A549 (cell line): Measurements from ENCODE around the gene VPS35L. TPM values are rescaled to one million over a fixed set of nuclear protein-coding genes. Genes with fewer than 3 reads are reported as not detected.

Source experiments
- ATAC-seq, 2 experiments: fragments of 200-7000 bp in 1 of 2; fragments of >200 bp in 1 of 2; cut with Nextera tagmentation in 1 of 2; cut with Tn5 transposase in 1 of 2; 3 replicates each; pipeline versions ENCODE4 v1.8.0 to v1.9.1; 2018 to 2020; ENCODE audit warnings: mild to moderate bottlenecking in 1 of 2, moderate library complexity in 1 of 2
- CTCF ChIA-PET: fragments of 300-600 bp; sonication (Branson Sonifier 250); formaldehyde crosslinking; extraction: SDS; loops from one replicate; lab custom pipeline; 2021; ENCODE audit warnings: antibody characterized with exemption, inconsistent platforms; lab: Yijun Ruan, JAX
- POLR2A ChIA-PET: fragments of 350-600 bp; formaldehyde crosslinking; extraction: SDS; loops from one replicate; lab custom pipeline; 2021; ENCODE audit warnings: antibody characterized with exemption, inconsistent platforms; lab: Yijun Ruan, JAX
- DNase-seq, 2 experiments: peaks; one replicate each; pipeline versions ENCODE4 v3.0.0 to v3.0.0-alpha.2; 2011 to 2016; ENCODE audit warnings: low read depth in 1 of 2, low spot score in 1 of 2
- FAIRE-seq: peaks from 2 replicates; lab custom pipeline; 2011; peaks lifted over from hg19 to GRCh38; lab: Jason Lieb, UNC
- H3K27ac ChIP-seq, 2 experiments: fragments of >200 bp; sonication (Bioruptor Twin); formaldehyde crosslinking; 3 replicates each; pipeline ENCODE4 v1.5.1; 2016 to 2017
- H3K4me1 ChIP-seq: fragments of >200 bp; sonication (Bioruptor Twin); formaldehyde crosslinking; 3 replicates; pipeline ENCODE4 v1.6.1; 2016
- H3K4me2 ChIP-seq: fragments of >200 bp; sonication (Bioruptor Twin); formaldehyde crosslinking; 3 replicates; pipeline ENCODE4 v1.6.1; 2016
- H3K4me3 ChIP-seq: fragments of >200 bp; sonication (Bioruptor Twin); formaldehyde crosslinking; 3 replicates; pipeline ENCODE4 v1.5.1; 2016
- H3K9me3 ChIP-seq: fragments of >200 bp; sonication (Bioruptor Twin); formaldehyde crosslinking; 3 replicates; pipeline ENCODE4 v1.6.1; 2016
- BCL3 ChIP-seq: fragments of >200 bp; sonication (Bioruptor Twin); formaldehyde crosslinking; IDR thresholded peaks from 3 replicates; pipeline ENCODE4 v1.6.1; 2016
- BHLHE40 ChIP-seq: IDR thresholded peaks from 2 replicates; pipeline ENCODE4 v1.6.1; 2012; ENCODE audit warnings: low read depth, low read length, inconsistent platforms
- CBX2 ChIP-seq: fragments of 200-600 bp; sonication (generic); IDR thresholded peaks from 2 replicates; pipeline ENCODE4 v1.6.1; 2016; ENCODE audit warnings: low read depth, mild to moderate bottlenecking, borderline replicate concordance
- CBX8 ChIP-seq: fragments of 200-600 bp; sonication (generic); IDR thresholded peaks from 2 replicates; pipeline ENCODE4 v1.6.1; 2016
- CHD2 ChIP-seq: fragments of 150-350 bp; IDR thresholded peaks from 2 replicates; pipeline ENCODE4 v1.6.1; 2014; ENCODE audit warnings: low read length; ENCODE audit not compliant: partially characterized antibody
- CTCF ChIP-seq: fragments of >200 bp; sonication (Bioruptor Twin); formaldehyde crosslinking; IDR thresholded peaks from 3 replicates; pipeline ENCODE4 v1.5.1; 2016
- E2F6 ChIP-seq: IDR thresholded peaks from 2 replicates; pipeline ENCODE4 v1.6.1; 2012; ENCODE audit warnings: low read depth, borderline replicate concordance
- EHF ChIP-seq: fragments of 250-450 bp; sonication (Bioruptor Pico); IDR thresholded peaks from 2 replicates; pipeline ENCODE4 v1.5.0; 2020; ENCODE audit warnings: mild to moderate bottlenecking
- EHMT2 ChIP-seq: fragments of 200-600 bp; sonication (generic); IDR thresholded peaks from 2 replicates; pipeline ENCODE4 v1.6.1; 2016; ENCODE audit warnings: antibody characterized with exemption, low read depth, mild to moderate bottlenecking, moderate library complexity
- EP300 ChIP-seq, 2 experiments: fragments of >200 bp; sonication (Bioruptor Twin); formaldehyde crosslinking; IDR thresholded peaks; 2 replicates in 1 of 2; 3 replicates in 1 of 2; pipeline ENCODE4 v1.6.1; 2016 to 2017
- FOSL2 ChIP-seq, 2 experiments: fragments of 450-650 bp in 1 of 2; fragments of >200 bp in 1 of 2; sonication (Bioruptor Twin) in 1 of 2; formaldehyde crosslinking; IDR thresholded peaks; 2 replicates each; pipeline versions ENCODE4 v1.5.0 to v1.6.1; 2016 to 2020; ENCODE audit warnings: mild to moderate bottlenecking in 1 of 2, moderate library complexity in 1 of 2
- HDAC2 ChIP-seq: fragments of 200-600 bp; sonication (generic); IDR thresholded peaks from 2 replicates; pipeline ENCODE4 v1.6.1; 2016
- HOXA7 ChIP-seq: fragments of 250-450 bp; sonication (Bioruptor Pico); IDR thresholded peaks from 2 replicates; pipeline ENCODE4 v1.5.0; 2020; ENCODE audit warnings: mild to moderate bottlenecking, moderate library complexity
- JUN ChIP-seq, 2 experiments: fragments of >200 bp; sonication (Bioruptor Twin); formaldehyde crosslinking; IDR thresholded peaks; 2 replicates in 1 of 2; 3 replicates in 1 of 2; pipeline ENCODE4 v1.6.1; 2016 to 2017
- MAFK ChIP-seq: fragments of 450-650 bp; IDR thresholded peaks from 2 replicates; pipeline ENCODE4 v1.6.1; 2014; ENCODE audit not compliant: partially characterized antibody
- MAX ChIP-seq: IDR thresholded peaks from 2 replicates; pipeline ENCODE4 v1.6.1; 2012
- NFE2L2 ChIP-seq: fragments of 150-350 bp; conservative IDR thresholded peaks from 2 replicates; pipeline ENCODE4 v1.6.1; 2014; ENCODE audit warnings: low read length
- NPAS2 ChIP-seq: fragments of 250-450 bp; sonication (Bioruptor Pico); IDR thresholded peaks from 2 replicates; pipeline ENCODE4 v1.8.0; 2022; ENCODE audit warnings: mild to moderate bottlenecking, moderate library complexity, borderline replicate concordance
- PBX3 ChIP-seq: IDR thresholded peaks from 2 replicates; pipeline ENCODE4 v1.6.1; 2012
- PHF8 ChIP-seq: fragments of 200-600 bp; sonication (generic); IDR thresholded peaks from 2 replicates; pipeline ENCODE4 v1.6.1; 2016; ENCODE audit warnings: low read depth, mild to moderate bottlenecking, antibody characterized with exemption, moderate library complexity, borderline replicate concordance
- POLR2A ChIP-seq: IDR thresholded peaks from 2 replicates; pipeline ENCODE4 v1.6.1; 2012; ENCODE audit warnings: mild to moderate bottlenecking, low read length
- POLR2AphosphoS2 ChIP-seq: conservative IDR thresholded peaks from 2 replicates; pipeline ENCODE4 v1.6.1; 2012; ENCODE audit warnings: low read length, improper control_type of control experiment, inconsistent platforms
- RAD21 ChIP-seq, 2 experiments: fragments of >200 bp in 1 of 2; sonication (Bioruptor Twin) in 1 of 2; formaldehyde crosslinking in 1 of 2; IDR thresholded peaks in 1 of 2; conservative IDR thresholded peaks in 1 of 2; 2 replicates in 1 of 2; 3 replicates in 1 of 2; pipeline ENCODE4 v1.6.1; 2012 to 2018; ENCODE audit warnings: inconsistent platforms in 1 of 2
- SMC3 ChIP-seq: fragments of >200 bp; sonication (Bioruptor Twin); formaldehyde crosslinking; IDR thresholded peaks from 3 replicates; pipeline ENCODE4 v1.6.1; 2018; ENCODE audit warnings: inconsistent platforms
- ZC3H11A ChIP-seq: fragments of 450-650 bp; IDR thresholded peaks from 2 replicates; pipeline ENCODE4 v1.6.1; 2014; ENCODE audit warnings: antibody characterized with exemption, mild to moderate bottlenecking
- WGBS: methylation state at CpG from one replicate; pipeline ENCODE4 v1.1.6; 2017; ENCODE audit errors: missing lambda C conversion rate; 5-methylcytosine and 5-hydroxymethylcytosine counted together
- polyA plus RNA-seq, 4 experiments: library from polyadenylated mRNA; depleted of rRNA in 3 of 4; stranded (reverse); fragments of >200 nt; fragmentation: RNase III in 1 of 4; extraction: RNeasy Plus Mini Kit Qiagen cat#74134 plus additional on column Dnase treatment in 1 of 4; gene quantifications; 2 replicates in 3 of 4; 3 replicates in 1 of 4; pipeline ENCODE4 v1.2.3, GENCODE V29; 2011 to 2017

Gene VPS35L
- polyA plus RNA-seq, 2 of the 4 experiments (the other 2 are of a cell fraction) = 38.4 to 47.7 TPM

- H3K4me3 ChIP-seq = peak overlapping the region; percentile 89
- DNase-seq = peak in 1 of 2 experiments; percentile 25
- TF ChIP-seq HDAC2 = no peak
- 0 out of 2 replicates have a peak, but pooled peaks have one; percentile 55 for TF ChIP-seq PHF8
- no peak for TF ChIP-seq NPAS2
- no peak for TF ChIP-seq RAD21 (conservative IDR thresholded peaks at IDR 0.05 in 1 of 2, IDR thresholded peaks at IDR 0.05 in 1 of 2)
- TF ChIP-seq, all 56 proteins: peak for 1
- Histone ChIP-seq H3K4me1 (peaks cover 33% of the 10 kb centered on the region), H3K27ac (peak overlapping the region; percentile 89 to 92), H3K9me3 (no peaks in the 10 kb centered on the region), H3K4me2 (peak overlapping the region; percentile 86)
- ATAC-seq (peak; percentile 8 to 37; a peak in 3 of 6 replicates), FAIRE-seq (no peak)
- WGBS = 0% methylated on average over 21 of the region's 21 CpGs
- ChIA-PET CTCF (interaction anchor here (0.8 to 3.3 kb wide), 5 partner anchors 14 to 166 kb away, joined by 3 to 18 read pairs (median 6); partner anchors contain the start of gene GPRC5B), POLR2A (interaction anchor here (0.7 to 1.6 kb wide), 7 partner anchors 11 to 188 kb away, joined by 3 to 10 read pairs (median 4); partner anchors contain the start of gene VPS35L)
Observed at GRCh38 chr16:19718624-19718965, 163.1 kb downstream of the VPS35L start.

GRCh38 chr16:19722269-19722952, 166.9 kb downstream of the VPS35L start:
- no peak for ATAC-seq
- TF ChIP-seq SMC3 (no peak), BCL3 (no peak), BHLHE40 (no peak), NFE2L2 (no peak)
- WGBS = 91% methylated on average over 11 of the region's 11 CpGs
- ChIA-PET CTCF (interaction anchor here (0.9 to 1.9 kb wide), 5 partner anchors 9 to 578 kb away, joined by 3 to 6 read pairs (median 3); partner anchors contain the start of gene VPS35L), POLR2A (no interaction called here)
- peaks cover 18% of the 10 kb centered on the region for H3K4me1 ChIP-seq
- H3K4me2 ChIP-seq = no peak overlapping the region
- H3K27ac ChIP-seq = no peak overlapping the region; a peak in 1 of 6 replicates
- DNase-seq = no peak
- no peak for FAIRE-seq
- no peak overlapping the region for H3K4me3 ChIP-seq
- no peaks in the 10 kb centered on the region for H3K9me3 ChIP-seq

GRCh38 chr16:19722981-19723380, 167.5 kb downstream of the VPS35L start:
- TF ChIP-seq ZC3H11A = no peak
- TF ChIP-seq HDAC2 = no peak
- no peak for TF ChIP-seq NPAS2
- TF ChIP-seq EHMT2 = no peak
- TF ChIP-seq JUN (IDR thresholded peaks at IDR 0.05) = no peak
- TF ChIP-seq CBX8 = no peak
- no peak for TF ChIP-seq POLR2A
- TF ChIP-seq MAX = no peak
- TF ChIP-seq MAFK = no peak
- TF ChIP-seq CHD2 = no peak
- TF ChIP-seq PHF8 = no peak
- no peak for TF ChIP-seq FOSL2 (IDR thresholded peaks at IDR 0.05)
- TF ChIP-seq FOSL2 (CRISPR knock-in tag; IDR thresholded peaks at IDR 0.05) = no peak
- no peak for TF ChIP-seq EHF (CRISPR knock-in tag)
- H3K9me3 ChIP-seq = no peaks in the 10 kb centered on the region
- POLR2A ChIA-PET = no interaction called here
- H3K27ac ChIP-seq = no peak overlapping the region; a peak in 1 of 6 replicates
- ATAC-seq = no peak
- WGBS = 78% methylated on average over 7 of the region's 7 CpGs
- peaks cover 18% of the 10 kb centered on the region for H3K4me1 ChIP-seq
- H3K4me2 ChIP-seq = 0 out of 3 replicates have a peak overlapping the region, but pooled peaks have one; percentile 20
- no peak for DNase-seq
- FAIRE-seq = no peak
- H3K4me3 ChIP-seq = no peak overlapping the region
- CTCF ChIA-PET = interaction anchor here (0.9 to 1.9 kb wide), 4 partner anchors 122 to 577 kb away, joined by 3 to 6 read pairs (median 4); no protein-coding TSS in a partner anchor

- CTCF ChIA-PET = interaction anchor here (0.7 kb wide), 1 partner anchor 133 kb away, joined by 3 read pairs; no protein-coding TSS in a partner anchor
- WGBS = 94% methylated on average over 3 of the region's 3 CpGs
- FAIRE-seq (no peak), ATAC-seq (no peak), DNase-seq (no peak)
- no peak overlapping the region for H3K4me3 ChIP-seq
- no peaks in the 10 kb centered on the region for H3K9me3 ChIP-seq
- POLR2A ChIA-PET = no interaction called here
- no peak overlapping the region for H3K27ac ChIP-seq
- H3K4me1 ChIP-seq = no peaks in the 10 kb centered on the region; the same call in 2 of the 3 replicates
- no peak overlapping the region for H3K4me2 ChIP-seq
- no peak for TF ChIP-seq HOXA7
- no peak for TF ChIP-seq EP300 (IDR thresholded peaks at IDR 0.05)
- no peak for TF ChIP-seq MAX
- TF ChIP-seq PBX3 = no peak
- TF ChIP-seq BHLHE40 = no peak
- TF ChIP-seq CBX2 = no peak
- no peak for TF ChIP-seq CTCF
- TF ChIP-seq POLR2AphosphoS2 = no peak
- no peak for TF ChIP-seq E2F6
Observed at GRCh38 chr16:19728636-19728965, 173.1 kb downstream of the VPS35L start.
